ENCODE data around the gene CDH15. TPM values are rescaled to one million over a fixed set of nuclear protein-coding genes. Genes with fewer than 3 reads are reported as not detected.

CDH15 gene
- total RNA-seq, 1 experiment from 2014 or later: 1.5 TPM

DNA sequence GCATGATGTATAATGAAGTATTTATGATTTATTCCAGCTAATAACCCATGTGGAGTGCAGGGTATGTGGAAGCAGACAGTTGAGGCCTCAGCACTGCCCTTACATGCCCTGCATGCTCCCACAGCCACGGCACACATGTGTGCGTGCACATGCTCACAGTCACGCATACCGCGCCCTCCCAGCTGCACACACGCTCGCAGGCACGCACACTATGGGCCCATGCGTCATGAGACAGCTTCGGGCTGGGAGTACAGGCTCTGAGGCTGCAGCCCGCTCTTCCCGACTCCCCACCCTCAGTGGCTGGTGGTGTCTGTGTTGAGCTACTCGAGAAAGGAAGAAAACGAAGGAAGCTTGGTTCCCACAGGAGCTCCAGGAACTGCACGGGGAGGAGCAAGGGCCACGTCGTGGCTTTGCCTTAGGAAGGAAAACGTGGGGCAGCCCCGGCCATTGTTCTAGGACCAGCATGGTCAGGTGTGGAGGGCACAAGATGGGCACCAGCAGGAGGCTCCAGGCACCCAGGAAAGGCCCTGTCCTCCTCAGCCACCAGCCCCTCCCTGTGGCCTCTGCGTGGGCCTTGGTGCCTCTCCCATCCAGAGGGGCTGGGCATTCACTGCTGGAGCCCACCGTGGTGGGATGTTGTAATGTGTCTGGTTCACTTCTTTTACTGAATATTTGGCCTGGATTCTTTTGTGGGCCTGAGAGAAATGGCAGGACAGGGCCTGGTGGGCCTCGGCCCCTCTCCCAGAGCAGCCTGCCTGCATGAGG is 27.5 kb upstream of the CDH15 start:
- Histone ChIP-seq H4K20me1 (ENCODE audit: low read length) (no peaks in the 10 kb centered on the region), H3K9ac (ENCODE audit: low read length) (no peak overlapping the region), H3K4me2 (ENCODE audit: low read length) (no peak overlapping the region), H3K27ac (ENCODE audit: low read length) (no peak overlapping the region), H2AFZ (ENCODE audit: low read length) (no peak overlapping the region), H3K9me2 (replicated peaks; ENCODE audit: low read length) (no peaks in the 10 kb centered on the region), H3K27me3 (ENCODE audit: low read length) (no peaks in the 10 kb centered on the region), H3K9me3 (ENCODE audit: low read length) (no peaks in the 10 kb centered on the region), H3K4me3 (ENCODE audit: low read length) (no peak overlapping the region), H3K79me2 (ENCODE audit: low read length) (no peaks in the 10 kb centered on the region), H3F3A (ENCODE audit: low read length, unreplicated experiment) (no peaks in the 10 kb centered on the region), H3K36me3 (ENCODE audit: low read depth, low read length) (no peaks in the 10 kb centered on the region), H3K4me1 (ENCODE audit: insufficient read depth, low read length) (no peaks in the 10 kb centered on the region)
- no TSS peak for BruUV-seq (replicated peaks)
- no peak for DNase-seq
- intact Hi-C loops (cut with micrococcal nuclease): no loop called here
- ChIA-PET POLR2A (ENCODE audit: unreplicated experiment) (no interaction called here), CTCF (no interaction called here)
- no peak for TF ChIP-seq EZH2 (IDR thresholded peaks at IDR 0.05; ENCODE audit: low read length, unreplicated experiment)
- ATAC-seq: no peak

DNA sequence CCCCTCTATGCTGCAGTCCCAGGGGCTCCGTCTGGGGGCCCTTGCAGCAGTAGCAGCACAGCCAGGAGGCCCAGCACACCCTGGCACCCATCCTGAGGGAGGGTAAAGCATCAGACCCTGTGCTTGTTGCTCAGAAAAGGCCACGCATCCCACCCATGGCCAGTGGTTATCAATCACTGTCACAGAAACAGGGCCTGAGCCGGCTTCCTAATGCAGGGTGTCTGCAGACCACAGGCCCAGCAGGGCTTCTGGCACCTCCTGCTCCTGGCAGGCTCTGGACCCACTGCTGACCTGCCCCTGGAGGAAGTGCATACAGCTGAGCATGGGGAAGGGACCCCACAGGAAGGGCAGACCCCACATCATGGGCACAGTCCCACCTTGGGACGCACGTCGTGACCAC is 26.9 kb upstream of the CDH15 start:
- POLR2A ChIA-PET (ENCODE audit: unreplicated experiment): no interaction called here
- Histone ChIP-seq H4K20me1 (ENCODE audit: low read length) (no peaks in the 10 kb centered on the region), H3K4me3 (ENCODE audit: low read length) (no peak overlapping the region), H3K9me2 (replicated peaks; ENCODE audit: low read length) (no peaks in the 10 kb centered on the region), H2AFZ (ENCODE audit: low read length) (no peak overlapping the region), H3K9ac (ENCODE audit: low read length) (no peak overlapping the region), H3F3A (ENCODE audit: low read length, unreplicated experiment) (no peaks in the 10 kb centered on the region), H3K4me2 (ENCODE audit: low read length) (no peak overlapping the region), H3K9me3 (ENCODE audit: low read length) (no peaks in the 10 kb centered on the region), H3K4me1 (ENCODE audit: insufficient read depth, low read length) (no peaks in the 10 kb centered on the region), H3K79me2 (ENCODE audit: low read length) (no peaks in the 10 kb centered on the region), H3K27ac (ENCODE audit: low read length) (no peak overlapping the region), H3K36me3 (ENCODE audit: low read depth, low read length) (no peaks in the 10 kb centered on the region), H3K27me3 (ENCODE audit: low read length) (no peaks in the 10 kb centered on the region)
- DNase-seq (no peak), ATAC-seq (no peak)
- TF ChIP-seq EZH2phosphoT487 (IDR thresholded peaks at IDR 0.05; ENCODE audit: borderline replicate concordance, low read length) (no peak), EZH2 (IDR thresholded peaks at IDR 0.05; ENCODE audit: low read length, unreplicated experiment) (no peak)
- TF ChIP-seq, protein P1, sequence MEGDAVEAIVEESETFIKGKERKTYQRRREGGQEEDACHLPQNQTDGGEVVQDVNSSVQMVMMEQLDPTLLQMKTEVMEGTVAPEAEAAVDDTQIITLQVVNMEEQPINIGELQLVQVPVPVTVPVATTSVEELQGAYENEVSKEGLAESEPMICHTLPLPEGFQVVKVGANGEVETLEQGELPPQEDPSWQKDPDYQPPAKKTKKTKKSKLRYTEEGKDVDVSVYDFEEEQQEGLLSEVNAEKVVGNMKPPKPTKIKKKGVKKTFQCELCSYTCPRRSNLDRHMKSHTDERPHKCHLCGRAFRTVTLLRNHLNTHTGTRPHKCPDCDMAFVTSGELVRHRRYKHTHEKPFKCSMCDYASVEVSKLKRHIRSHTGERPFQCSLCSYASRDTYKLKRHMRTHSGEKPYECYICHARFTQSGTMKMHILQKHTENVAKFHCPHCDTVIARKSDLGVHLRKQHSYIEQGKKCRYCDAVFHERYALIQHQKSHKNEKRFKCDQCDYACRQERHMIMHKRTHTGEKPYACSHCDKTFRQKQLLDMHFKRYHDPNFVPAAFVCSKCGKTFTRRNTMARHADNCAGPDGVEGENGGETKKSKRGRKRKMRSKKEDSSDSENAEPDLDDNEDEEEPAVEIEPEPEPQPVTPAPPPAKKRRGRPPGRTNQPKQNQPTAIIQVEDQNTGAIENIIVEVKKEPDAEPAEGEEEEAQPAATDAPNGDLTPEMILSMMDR (conservative IDR thresholded peaks at IDR 0.05; ENCODE audit: low read depth, low read length): no peak
- BruUV-seq (replicated peaks): no TSS peak
- intact Hi-C loops (cut with micrococcal nuclease): no loop called here
- CTCF ChIA-PET: no interaction called here

DNA sequence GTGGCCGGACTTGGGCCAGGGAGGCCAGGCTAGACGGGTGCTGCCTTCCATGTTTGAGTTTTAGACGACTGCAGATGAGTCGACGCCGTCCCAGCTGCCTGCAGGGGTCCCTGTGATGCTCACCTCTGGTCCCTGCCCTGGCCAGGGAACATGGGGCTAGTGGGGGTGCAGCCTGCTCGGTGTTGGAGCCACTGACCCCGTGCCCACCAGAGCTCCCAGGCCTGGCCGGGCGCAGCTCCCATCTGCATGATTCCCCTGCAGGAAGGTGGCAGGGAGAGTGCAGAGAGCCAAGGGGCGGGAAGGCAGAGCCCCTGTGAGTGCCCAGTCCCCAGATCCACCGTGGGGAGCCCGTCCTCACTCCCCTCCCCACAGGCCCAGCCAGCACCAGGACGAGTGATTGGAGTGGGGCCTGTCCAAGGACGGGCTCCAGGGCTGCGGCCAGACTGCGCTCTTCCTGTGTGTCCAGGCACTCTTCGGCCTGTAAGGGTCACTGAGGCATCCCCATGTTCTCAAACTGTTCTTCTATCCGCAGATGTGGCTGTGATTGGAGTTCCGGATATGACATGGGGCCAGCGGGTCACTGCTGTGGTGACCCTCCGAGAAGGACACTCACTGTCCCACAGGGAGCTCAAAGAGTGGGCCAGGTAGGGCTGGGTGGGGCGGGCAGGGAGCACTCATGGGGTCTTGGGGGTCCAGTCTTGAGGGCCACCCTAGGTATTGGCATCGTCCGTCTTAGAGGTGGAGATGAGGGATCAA is 26.0 kb upstream of the CDH15 start:
- H3K36me3 ChIP-seq (ENCODE audit: low read depth, low read length): no peaks in the 10 kb centered on the region
- H3K27ac ChIP-seq (ENCODE audit: low read length): no peak overlapping the region
- H3F3A ChIP-seq (ENCODE audit: low read length, unreplicated experiment): no peaks in the 10 kb centered on the region
- H3K9me3 ChIP-seq (ENCODE audit: low read length): no peaks in the 10 kb centered on the region
- H3K9ac ChIP-seq (ENCODE audit: low read length): no peak overlapping the region
- no peak for ATAC-seq
- no peaks in the 10 kb centered on the region for H3K27me3 ChIP-seq (ENCODE audit: low read length)
- POLR2A ChIA-PET (ENCODE audit: unreplicated experiment): no interaction called here
- BruUV-seq (replicated peaks): no TSS peak
- TF ChIP-seq, protein P1 (conservative IDR thresholded peaks at IDR 0.05; ENCODE audit: low read depth, low read length): no peak
- TF ChIP-seq EZH2phosphoT487 (IDR thresholded peaks at IDR 0.05; ENCODE audit: borderline replicate concordance, low read length): no peak
- no peak for TF ChIP-seq EZH2 (IDR thresholded peaks at IDR 0.05; ENCODE audit: low read length, unreplicated experiment)
- H3K4me2 ChIP-seq (ENCODE audit: low read length): no peak overlapping the region
- no peak for DNase-seq
- no peaks in the 10 kb centered on the region for H4K20me1 ChIP-seq (ENCODE audit: low read length)
- H3K4me3 ChIP-seq (ENCODE audit: low read length): no peak overlapping the region
- intact Hi-C loops (cut with micrococcal nuclease): no loop called here
- H3K79me2 ChIP-seq (ENCODE audit: low read length): no peaks in the 10 kb centered on the region
- CTCF ChIA-PET: no interaction called here
- no peak overlapping the region for H2AFZ ChIP-seq (ENCODE audit: low read length)
- H3K4me1 ChIP-seq (ENCODE audit: insufficient read depth, low read length): no peaks in the 10 kb centered on the region
- no peaks in the 10 kb centered on the region for H3K9me2 ChIP-seq (replicated peaks; ENCODE audit: low read length)
